H1 (cell line): ENCODE data around the gene THUMPD3. TPM values are rescaled to one million over a fixed set of nuclear protein-coding genes. Genes with fewer than 3 reads are reported as not detected.

ENCODE experiments used
- BACH1 ChIP-seq: IDR thresholded peaks from 2 replicates; pipeline ENCODE4 v1.6.1; 2012; ENCODE audit warnings: low read length, improper control_type of control experiment
- CEBPB ChIP-seq: IDR thresholded peaks from 2 replicates; pipeline ENCODE4 v1.6.1; 2012; ENCODE audit warnings: low read depth, low read length
- CHD7 ChIP-seq: fragments of 300-600 bp; sonication (generic); IDR thresholded peaks from 2 replicates; pipeline ENCODE4 v1.7.1; 2012; ENCODE audit warnings: low read length, moderate library complexity, mild to moderate bottlenecking, inconsistent platforms; ENCODE audit not compliant: insufficient replicate concordance
- GTF2F1 ChIP-seq: IDR thresholded peaks from 2 replicates; pipeline ENCODE4 v1.6.1; 2012; ENCODE audit warnings: low read depth, low read length, improper control_type of control experiment, borderline replicate concordance
- HDAC2 ChIP-seq, 2 experiments: fragments of 300-600 bp in 1 of 2; sonication (generic) in 1 of 2; IDR thresholded peaks; 2 replicates each; pipeline ENCODE4 v1.6.1; 2011 to 2012; ENCODE audit warnings: low read depth in 2 of 2, low read length in 2 of 2, mild to moderate bottlenecking in 2 of 2, moderate library complexity in 2 of 2, borderline replicate concordance in 1 of 2, inconsistent platforms in 1 of 2
- KDM4A ChIP-seq: IDR thresholded peaks from one replicate; pipeline ENCODE4 v1.7.1; 2012; ENCODE audit warnings: low read depth, mild to moderate bottlenecking, moderate library complexity, low read length, inconsistent platforms; ENCODE audit not compliant: severe bottlenecking
- SIN3A ChIP-seq, 2 experiments: IDR thresholded peaks in 1 of 2; conservative IDR thresholded peaks in 1 of 2; 2 replicates each; pipeline ENCODE4 v1.6.1; 2011 to 2012; ENCODE audit warnings: low read length in 2 of 2, improper control_type of control experiment in 1 of 2, low read depth in 1 of 2, mild to moderate bottlenecking in 1 of 2
- TAF1 ChIP-seq: IDR thresholded peaks from 2 replicates; pipeline ENCODE4 v1.6.1; 2011; ENCODE audit warnings: mild to moderate bottlenecking, low read depth, low read length
- polyA plus RNA-seq, 7 experiments: library from polyadenylated mRNA; depleted of rRNA in 3 of 7; stranded (reverse) in 5 of 7; unstranded in 2 of 7; fragments of >200 nt in 5 of 7; fragments of 200-250 nt in 2 of 7; gene quantifications; 1 replicate in 5 of 7; 2 replicates in 1 of 7; 4 replicates in 1 of 7; pipeline versions ENCODE4 v1.2.1 to v1.2.3, GENCODE V29; 2011 to 2013; ENCODE audit warnings: missing spikeins in 2 of 7, mixed read lengths in 2 of 7
- total RNA-seq: library from RNA; stranded (reverse); fragmentation: NEBNext Ultra II Directional; extraction: Animal tissue kit (Norgen Biotek cat#: 25700); gene quantifications from 2 replicates; pipeline ENCODE4 v1.2.1, GENCODE V29; 2021

THUMPD3 gene
- total and polyA plus RNA-seq, 2 of the 8 experiments (the other 6 are each of a cell fraction or from before 2014, with no cell fraction given) = 26.7 to 68.9 TPM

GRCh38 chr3:9332250-9333030, 30.4 kb upstream of the THUMPD3 start (continued):
- no peak for TF ChIP-seq CHD7
- no peak for TF ChIP-seq CEBPB
- TF ChIP-seq GTF2F1 = no peak
- TF ChIP-seq TAF1 = no peak
- TF ChIP-seq BACH1 = no peak
- no peak for TF ChIP-seq KDM4A
- TF ChIP-seq SIN3A (conservative IDR thresholded peaks at IDR 0.05 in 1 of 2, IDR thresholded peaks at IDR 0.05 in 1 of 2; ENCODE audit: low read depth in 1 of 2, low read length in 2 of 2) = no peak
- TF ChIP-seq HDAC2 (IDR thresholded peaks at IDR 0.05; ENCODE audit: borderline replicate concordance in 1 of 2, low read depth in 2 of 2, low read length in 2 of 2) = no peak
